ENCODE results near the gene ATP2B1.
A peak's percentile ranks its signal among the peaks of the same experiment; 100 is the strongest.

ATP2B1 gene

DNA sequence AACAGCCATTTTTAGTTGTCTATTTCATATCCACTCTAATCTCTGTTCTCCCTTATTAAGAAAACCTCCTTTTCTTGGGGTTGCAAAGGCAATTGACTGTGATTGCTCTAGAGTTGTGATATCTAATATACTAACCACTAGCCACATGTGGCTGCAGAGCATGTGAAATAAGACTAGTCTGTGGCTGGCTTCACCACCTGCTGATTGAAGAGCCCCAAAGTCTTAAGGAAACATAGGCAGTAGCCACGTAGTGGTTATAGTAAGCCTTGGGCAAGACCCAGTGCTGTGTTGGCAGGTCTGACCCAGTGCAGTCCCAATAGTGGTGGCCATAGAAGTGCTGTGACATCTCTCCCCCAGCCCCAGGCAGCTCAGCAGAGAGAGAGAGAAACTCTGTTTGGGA lies 28.4 kb upstream of the ATP2B1 start:
- TF ChIP-seq POLR2AphosphoS5 (IDR thresholded peaks at IDR 0.05; ENCODE audit: low read depth, low read length) (no peak), TAF1 (IDR thresholded peaks at IDR 0.05; ENCODE audit: borderline replicate concordance, low read depth, low read length) (no peak), POLR2A (IDR thresholded peaks at IDR 0.05; ENCODE audit: low read depth, low read length) (no peak)
- DNase-seq (ENCODE audit: insufficient read length) (no peak), FAIRE-seq (no peak)

- TF ChIP-seq POLR2AphosphoS5 (IDR thresholded peaks at IDR 0.05; ENCODE audit: low read depth, low read length) (no peak), TAF1 (IDR thresholded peaks at IDR 0.05; ENCODE audit: borderline replicate concordance, low read depth, low read length) (no peak), POLR2A (IDR thresholded peaks at IDR 0.05; ENCODE audit: low read depth, low read length) (no peak)
- FAIRE-seq (no peak), DNase-seq (ENCODE audit: insufficient read length) (no peak)
These were observed 25.1 kb upstream of the ATP2B1 start for GRCh38 chr12:89733579-89734201.

DNA sequence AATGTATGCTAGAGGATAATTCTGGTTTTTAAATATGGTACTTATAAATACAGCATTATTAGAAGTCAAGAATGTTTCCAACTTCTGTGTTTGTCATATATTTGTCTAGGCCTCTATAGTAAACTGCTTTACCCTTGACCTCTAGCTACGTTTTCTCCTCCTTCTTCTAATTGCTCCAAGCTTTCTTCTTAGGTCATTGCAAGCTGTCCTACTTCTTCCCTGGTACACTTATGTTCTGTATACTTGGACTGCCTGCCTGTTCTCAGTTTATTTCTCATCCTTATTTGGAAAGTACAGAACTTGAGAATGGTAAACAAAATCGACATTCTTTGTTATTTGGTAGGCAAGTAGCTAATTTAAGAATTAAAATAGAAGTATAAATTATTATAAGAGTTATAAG lies 23.9 kb upstream of the ATP2B1 start:
- TF ChIP-seq POLR2AphosphoS5 (IDR thresholded peaks at IDR 0.05; ENCODE audit: low read depth, low read length) (no peak), POLR2A (IDR thresholded peaks at IDR 0.05; ENCODE audit: low read depth, low read length) (no peak), TAF1 (IDR thresholded peaks at IDR 0.05; ENCODE audit: borderline replicate concordance, low read depth, low read length) (no peak)
- FAIRE-seq: no peak

GRCh38 chr12:89731614-89732013 lies 23.0 kb upstream of the ATP2B1 start:
- TF ChIP-seq POLR2AphosphoS5 (IDR thresholded peaks at IDR 0.05; ENCODE audit: low read depth, low read length) (no peak), POLR2A (IDR thresholded peaks at IDR 0.05; ENCODE audit: low read depth, low read length) (no peak), TAF1 (IDR thresholded peaks at IDR 0.05; ENCODE audit: borderline replicate concordance, low read depth, low read length) (no peak)
- DNase-seq (ENCODE audit: insufficient read length) (no peak), FAIRE-seq (no peak)

More for the DNA sequence above, 23.9 kb upstream of the ATP2B1 start:
- no peak for DNase-seq (ENCODE audit: insufficient read length)

- FAIRE-seq: no peak
- TF ChIP-seq TAF1 (IDR thresholded peaks at IDR 0.05; ENCODE audit: borderline replicate concordance, low read depth, low read length) (no peak), POLR2A (IDR thresholded peaks at IDR 0.05; ENCODE audit: low read depth, low read length) (no peak), POLR2AphosphoS5 (IDR thresholded peaks at IDR 0.05; ENCODE audit: low read depth, low read length) (no peak)
- DNase-seq (ENCODE audit: insufficient read length): no peak
These were observed 22.5 kb upstream of the ATP2B1 start for GRCh38 chr12:89731089-89731488.

DNA sequence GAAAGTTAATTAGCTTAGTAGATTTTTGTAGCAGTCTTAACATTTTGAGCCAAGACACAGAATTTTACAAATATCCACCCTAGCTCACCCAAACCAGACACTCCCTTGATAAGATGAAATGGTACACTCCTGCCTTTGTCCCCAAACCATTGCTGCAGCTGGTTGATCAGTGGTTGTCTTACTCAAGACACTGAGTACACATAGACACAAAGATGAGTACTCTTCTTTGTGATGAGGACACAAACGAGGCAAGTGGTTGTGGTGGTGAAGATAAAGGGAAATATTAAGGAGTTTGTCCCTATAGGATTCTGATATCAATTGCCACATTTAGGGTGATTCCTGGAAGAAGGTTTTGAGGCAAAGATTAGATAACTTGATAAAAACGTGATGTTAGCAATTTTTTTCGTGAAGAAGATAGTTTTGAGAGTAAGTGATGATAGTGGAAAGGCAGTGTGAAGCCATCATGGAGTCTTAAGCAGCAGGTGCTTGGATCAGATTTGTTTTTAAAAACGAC lies 21.4 kb upstream of the ATP2B1 start:
- no peak for DNase-seq (ENCODE audit: insufficient read length)
- no peak for FAIRE-seq
- TF ChIP-seq POLR2AphosphoS5 (IDR thresholded peaks at IDR 0.05; ENCODE audit: low read depth, low read length) (no peak), TAF1 (IDR thresholded peaks at IDR 0.05; ENCODE audit: borderline replicate concordance, low read depth, low read length) (no peak), POLR2A (IDR thresholded peaks at IDR 0.05; ENCODE audit: low read depth, low read length) (no peak)

DNA sequence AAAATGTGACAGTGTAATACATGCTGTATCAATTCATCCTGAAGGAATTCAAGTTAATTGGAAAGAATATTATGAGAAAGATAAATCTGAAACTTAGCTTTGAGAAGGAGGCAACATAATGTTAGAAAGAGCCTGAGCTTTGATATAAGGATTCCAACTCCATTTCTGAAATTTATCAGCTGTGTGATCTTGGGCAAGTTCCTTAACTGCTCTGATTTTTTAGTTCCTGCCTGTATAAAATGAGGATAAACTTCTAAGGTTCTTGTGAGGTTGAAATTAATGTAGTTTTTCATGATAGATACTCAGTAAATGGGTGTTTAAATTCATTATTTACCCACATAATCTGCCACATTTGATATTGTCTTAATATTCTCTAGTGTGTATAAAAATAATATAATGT lies 14.6 kb upstream of the ATP2B1 start:
- FAIRE-seq (no peak), DNase-seq (ENCODE audit: insufficient read length) (no peak)
- TF ChIP-seq POLR2A (IDR thresholded peaks at IDR 0.05; ENCODE audit: low read depth, low read length) (no peak), TAF1 (IDR thresholded peaks at IDR 0.05; ENCODE audit: borderline replicate concordance, low read depth, low read length) (no peak), POLR2AphosphoS5 (IDR thresholded peaks at IDR 0.05; ENCODE audit: low read depth, low read length) (no peak)

DNA sequence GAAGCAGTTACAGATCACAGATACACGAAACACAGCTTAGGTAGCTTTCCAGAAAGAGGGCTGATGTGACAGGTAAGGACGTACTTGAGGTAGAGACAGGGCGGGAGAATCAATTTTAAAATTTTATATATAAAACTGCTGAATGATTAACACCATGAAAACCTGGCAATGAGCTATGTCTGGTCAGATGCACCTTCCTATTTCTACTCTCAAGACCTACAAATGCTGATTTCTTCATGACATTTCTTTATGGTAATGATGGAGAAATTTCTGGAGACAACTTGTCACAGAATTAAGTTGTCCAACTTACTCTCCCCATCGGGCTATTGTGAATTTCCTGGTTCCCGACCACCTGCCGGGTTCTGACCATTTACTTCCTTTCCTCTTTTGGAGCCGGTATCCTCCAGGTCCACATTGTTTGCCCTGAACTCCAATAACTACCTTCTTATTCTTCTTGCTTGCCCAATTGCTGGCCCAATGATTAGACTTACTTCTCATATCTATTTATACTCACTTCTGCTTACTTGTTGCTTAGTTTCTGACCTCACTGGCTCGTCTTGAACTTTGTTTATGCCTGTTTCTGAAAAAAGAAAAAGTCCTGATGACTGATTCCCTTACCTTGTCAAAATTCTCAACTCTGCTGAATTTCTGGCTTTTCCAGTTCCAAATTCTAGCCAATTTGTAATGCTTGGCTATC lies 12.8 kb upstream of the ATP2B1 start:
- TF ChIP-seq POLR2A (IDR thresholded peaks at IDR 0.05; ENCODE audit: low read depth, low read length) (no peak), TAF1 (IDR thresholded peaks at IDR 0.05; ENCODE audit: borderline replicate concordance, low read depth, low read length) (no peak), POLR2AphosphoS5 (IDR thresholded peaks at IDR 0.05; ENCODE audit: low read depth, low read length) (no peak)
- DNase-seq (ENCODE audit: insufficient read length) (peak; percentile 30), FAIRE-seq (peak; percentile 83)

DNA sequence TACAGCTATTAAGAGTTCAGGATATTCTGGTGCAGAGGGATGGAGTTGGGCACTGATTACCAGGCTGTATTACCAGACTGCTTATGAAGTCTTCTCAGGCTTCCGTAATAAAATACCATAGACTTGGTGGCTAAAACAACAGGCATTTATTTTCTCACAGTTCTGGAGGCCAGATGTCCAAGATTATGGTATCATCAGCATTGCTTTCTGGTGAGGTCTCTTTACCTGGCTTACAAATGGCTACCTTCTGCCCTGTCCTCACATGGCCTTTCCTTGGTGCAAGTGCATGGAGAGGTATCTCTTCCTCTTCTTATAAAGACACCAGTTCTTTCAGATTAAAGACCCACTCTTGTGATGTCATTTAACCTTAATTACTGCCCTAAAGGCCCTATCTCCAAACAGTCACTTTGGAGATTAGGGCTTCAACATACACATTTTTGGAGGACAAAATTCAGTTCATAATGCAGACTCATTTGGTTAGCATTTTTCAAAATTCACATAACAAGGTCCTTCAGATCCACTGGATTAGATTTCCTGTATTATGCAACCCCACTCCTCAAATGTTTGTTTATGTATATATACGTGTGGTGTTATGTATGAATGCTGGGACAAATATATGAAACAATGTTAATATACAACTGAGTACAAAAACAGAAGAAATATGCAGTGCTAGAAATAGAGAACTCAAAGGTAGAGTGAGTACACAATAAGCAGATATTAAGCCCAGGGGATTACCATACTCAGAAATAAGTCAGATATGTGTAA lies 9.3 kb upstream of the ATP2B1 start:
- FAIRE-seq: no peak
- DNase-seq (ENCODE audit: insufficient read length): no peak
- no peak for TF ChIP-seq TAF1 (IDR thresholded peaks at IDR 0.05; ENCODE audit: borderline replicate concordance, low read depth, low read length)
- no peak for TF ChIP-seq POLR2AphosphoS5 (IDR thresholded peaks at IDR 0.05; ENCODE audit: low read depth, low read length)
- TF ChIP-seq POLR2A (IDR thresholded peaks at IDR 0.05; ENCODE audit: low read depth, low read length): no peak

GRCh38 chr12:89712706-89713105 lies 4.1 kb upstream of the ATP2B1 start:
- no peak for FAIRE-seq

More at GRCh38 chr12:89712706-89713105, 4.1 kb upstream of the ATP2B1 start:
- no peak for DNase-seq (ENCODE audit: insufficient read length)
- TF ChIP-seq POLR2A (IDR thresholded peaks at IDR 0.05; ENCODE audit: low read depth, low read length) (no peak), TAF1 (IDR thresholded peaks at IDR 0.05; ENCODE audit: borderline replicate concordance, low read depth, low read length) (no peak), POLR2AphosphoS5 (IDR thresholded peaks at IDR 0.05; ENCODE audit: low read depth, low read length) (no peak)

Measured in GM12892 (cell line).